Endothelial cell of umbilical vein (primary cell): Measurements from ENCODE around the gene GNGT2. TPM values are rescaled to one million over a fixed set of nuclear protein-coding genes. Genes with fewer than 3 reads are reported as not detected.

Experiments used
- BruUV-seq: library from RNA; stranded (reverse); fragments of 400-500 nt; replicated peaks from 2 replicates; lab custom pipeline; 2021; lab: Mats Ljungman, UMichigan
- CTCF ChIA-PET: fragments of 300-600, 350-600 bp; sonication (Branson Sonifier 250); formaldehyde crosslinking; loops from one replicate; lab custom pipeline; 2021; ENCODE audit warnings: antibody characterized with exemption, inconsistent platforms; lab: Charles Lee
- POLR2A ChIA-PET: fragments of 300-600, 350-600 bp; sonication (Branson Sonifier 250); formaldehyde crosslinking; loops from one replicate; lab custom pipeline; 2021; ENCODE audit warnings: antibody characterized with exemption, inconsistent platforms; lab: Charles Lee
- DNase-seq: peaks from one replicate; pipeline ENCODE4 v3.0.0-alpha.2; 2011; ENCODE audit warnings: low read depth, low spot score
- FAIRE-seq: peaks from 2 replicates; lab custom pipeline; 2011; peaks lifted over from hg19 to GRCh38; lab: Jason Lieb, UNC
- H2AFZ ChIP-seq: 2 replicates; pipeline ENCODE4 v1.6.0; 2012; ENCODE audit warnings: low read depth, low read length, control low read depth, inconsistent platforms
- H3K27ac ChIP-seq: 2 replicates; pipeline ENCODE4 v1.5.1; 2011; ENCODE audit warnings: low read depth, mild to moderate bottlenecking, control low read depth, low read length, moderate library complexity; ENCODE audit not compliant: insufficient read depth
- H3K27me3 ChIP-seq, 2 experiments: 2 replicates each; pipeline versions ENCODE4 v1.6.0 to v1.6.1; 2011; ENCODE audit warnings: low read length in 2 of 2, mixed read lengths in 1 of 2; ENCODE audit not compliant: control insufficient read depth in 2 of 2, insufficient read depth in 2 of 2
- H3K36me3 ChIP-seq, 2 experiments: 2 replicates in 1 of 2; 3 replicates in 1 of 2; pipeline ENCODE4 v1.5.1; 2011; ENCODE audit warnings: low read length in 2 of 2, mild to moderate bottlenecking in 1 of 2, moderate library complexity in 1 of 2; ENCODE audit not compliant: control insufficient read depth in 2 of 2, insufficient read depth in 2 of 2; ENCODE audit errors: extremely low read depth in 1 of 2
- H3K4me1 ChIP-seq: 3 replicates; pipeline ENCODE4 v1.5.1; 2011; ENCODE audit warnings: mild to moderate bottlenecking, low read length; ENCODE audit not compliant: control insufficient read depth, insufficient read depth; ENCODE audit errors: extremely low read depth
- H3K4me2 ChIP-seq: 2 replicates; pipeline ENCODE4 v1.6.1; 2011; ENCODE audit warnings: low read length, control low read depth, mixed read lengths; ENCODE audit not compliant: insufficient read depth
- H3K4me3 ChIP-seq, 3 experiments: fragments of 200-600 bp in 1 of 3; sonication (generic), shearing (Covaris generic) in 1 of 3; replicated peaks in 1 of 3; 2 replicates each; pipeline ENCODE4 v1.5.1; 2011 to 2016; ENCODE audit warnings: control low read depth in 3 of 3, low read length in 3 of 3, mild to moderate bottlenecking in 2 of 3, inconsistent platforms in 1 of 3, low read depth in 1 of 3, moderate library complexity in 1 of 3; ENCODE audit not compliant: insufficient read depth in 1 of 3
- H3K79me2 ChIP-seq: 2 replicates; pipeline ENCODE4 v1.6.0; 2012; ENCODE audit warnings: low read length, inconsistent platforms; ENCODE audit not compliant: control insufficient read depth, insufficient read depth
- H3K9ac ChIP-seq: replicated peaks from 2 replicates; pipeline ENCODE3; 2011; ENCODE audit warnings: low read length, control low read depth; ENCODE audit not compliant: insufficient read depth; ENCODE audit errors: extremely low read depth
- H3K9me1 ChIP-seq: replicated peaks from 3 replicates; pipeline ENCODE4 v1.6.0; 2011; ENCODE audit warnings: mild to moderate bottlenecking, low read length; ENCODE audit not compliant: control insufficient read depth, insufficient read depth; ENCODE audit errors: extremely low read depth
- H3K9me3 ChIP-seq: replicated peaks from 2 replicates; pipeline ENCODE4 v1.5.1; 2012; ENCODE audit warnings: low read length, inconsistent platforms; ENCODE audit not compliant: control insufficient read depth, insufficient read depth
- H4K20me1 ChIP-seq: replicated peaks from 2 replicates; pipeline ENCODE3; 2011; ENCODE audit warnings: mild to moderate bottlenecking, low read length; ENCODE audit not compliant: control insufficient read depth, insufficient read depth; ENCODE audit errors: extremely low read depth
- EZH2 ChIP-seq: IDR thresholded peaks from 2 replicates; pipeline ENCODE4 v1.6.1; 2012; ENCODE audit warnings: borderline replicate concordance, low read depth, mild to moderate bottlenecking, moderate library complexity, low read length, inconsistent platforms; ENCODE audit not compliant: severe bottlenecking
- FOS ChIP-seq: IDR thresholded peaks from 2 replicates; pipeline ENCODE4 v1.6.1; 2011; ENCODE audit warnings: mild to moderate bottlenecking, low read length, moderate library complexity, borderline replicate concordance; ENCODE audit not compliant: insufficient read depth
- GATA2 ChIP-seq: IDR thresholded peaks from 2 replicates; pipeline ENCODE4 v1.7.0; 2011; ENCODE audit warnings: low read depth, mild to moderate bottlenecking, moderate library complexity, mixed read lengths, low read length; ENCODE audit not compliant: insufficient read length, insufficient read depth
- JUN ChIP-seq: IDR thresholded peaks from 2 replicates; pipeline ENCODE4 v1.6.1; 2011; ENCODE audit warnings: borderline replicate concordance, low read depth; ENCODE audit not compliant: insufficient read length, insufficient read depth
- MYC ChIP-seq: IDR thresholded peaks from one replicate; pipeline ENCODE4 v1.6.1; 2011; ENCODE audit warnings: mild to moderate bottlenecking, low read depth, low read length
- POLR2A ChIP-seq: IDR thresholded peaks from 2 replicates; pipeline ENCODE4 v1.6.1; 2012; ENCODE audit warnings: low read depth, mild to moderate bottlenecking, control low read depth, low read length
- POLR2AphosphoS5 ChIP-seq: IDR thresholded peaks from 2 replicates; pipeline ENCODE4 v1.6.1; 2012; ENCODE audit warnings: low read depth, mild to moderate bottlenecking, control low read depth, low read length, moderate library complexity; ENCODE audit not compliant: insufficient read depth
- dilution Hi-C: fragments of 300-500 bp; cut with MboI; formaldehyde crosslinking; loops from one replicate; pipeline ENCODE4 v1.15.0; 2019; ENCODE audit warnings: low sequenced_read_pairs; ENCODE audit not compliant: extremely low pct_ligation_motif_present
- intact Hi-C: fragments of 100-400 bp; cut with micrococcal nuclease; formaldehyde crosslinking; loops from one replicate; pipeline ENCODE4 v1.10.0; 2022
- polyA plus RNA-seq, 4 experiments: library from polyadenylated mRNA; depleted of rRNA in 3 of 4; stranded (reverse) in 3 of 4; unstranded in 1 of 4; fragments of >200 nt; gene quantifications; 2 replicates each; pipeline versions ENCODE4 v1.2.1 to v1.2.3, GENCODE V29; 2011 to 2012; ENCODE audit warnings: missing spikeins in 1 of 4
- total RNA-seq: library from RNA; stranded (reverse); gene quantifications from 2 replicates; pipeline ENCODE4 v1.2.3, GENCODE V29; 2021
- TF ChIP-seq, protein P1 (sequence below): IDR thresholded peaks from 2 replicates; pipeline ENCODE4 v1.6.1; 2011; ENCODE audit not compliant: insufficient read depth, insufficient read length
- TF ChIP-seq, protein P2 (sequence below), 2 donors: IDR thresholded peaks; 1 replicate in 1 of 2; 2 replicates in 1 of 2; pipeline ENCODE4 v1.5.1; 2011; ENCODE audit warnings: low read length in 2 of 2, mild to moderate bottlenecking in 2 of 2, moderate library complexity in 2 of 2, control low read depth in 1 of 2, inconsistent platforms in 1 of 2, low read depth in 1 of 2; ENCODE audit not compliant: insufficient read depth in 1 of 2; ENCODE audit errors: extremely low read depth in 1 of 2

The GNGT2 gene
- total and polyA plus RNA-seq, 2 donors (not counting 3 experiments of a cell fraction or from before 2014, with no cell fraction given): 2.8 to 3.8 TPM

DNA sequence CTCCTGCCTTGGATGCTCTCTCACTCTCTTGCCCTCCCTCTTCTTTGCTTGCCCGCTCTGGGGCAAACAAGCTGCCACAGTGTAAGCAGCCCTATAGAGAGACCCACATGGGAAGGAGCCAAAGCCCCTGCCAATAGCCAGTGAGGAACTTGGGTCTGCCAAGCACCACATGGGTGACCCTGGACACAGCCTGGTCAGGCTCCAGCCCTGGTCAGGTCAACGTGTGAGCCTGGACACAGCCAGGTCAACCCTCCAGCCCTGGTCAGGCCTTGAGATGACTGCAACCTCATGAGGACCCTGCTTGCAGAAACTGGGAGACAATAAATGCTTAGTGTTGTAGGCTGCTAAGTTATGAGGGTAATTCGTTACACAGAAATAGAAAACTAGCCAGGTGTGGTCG lies 34.5 kb upstream of the GNGT2 start:
- Histone ChIP-seq H3K27ac (no peak overlapping the region), H3K4me1 (no peaks in the 10 kb centered on the region), H3K9me1 (no peaks in the 10 kb centered on the region), H3K36me3 (no peaks in the 10 kb centered on the region), H3K4me2 (no peak overlapping the region), H3K4me3 (no peak overlapping the region), H3K9ac (no peak overlapping the region), H3K79me2 (no peaks in the 10 kb centered on the region), H3K27me3 (no peaks in the 10 kb centered on the region), H4K20me1 (no peaks in the 10 kb centered on the region), H2AFZ (no peak overlapping the region), H3K9me3 (no peaks in the 10 kb centered on the region)
- no peak for FAIRE-seq
- intact Hi-C loops: no loop called here
- dilution Hi-C loops: no loop called here
- no TSS peak for BruUV-seq
- ChIA-PET CTCF (interaction anchor here (2.7 kb wide), 1 partner anchor 46 kb away, joined by 12 read pairs; no protein-coding TSS in a partner anchor), POLR2A (no interaction called here)
- no peak for DNase-seq
- TF ChIP-seq, protein P1, sequence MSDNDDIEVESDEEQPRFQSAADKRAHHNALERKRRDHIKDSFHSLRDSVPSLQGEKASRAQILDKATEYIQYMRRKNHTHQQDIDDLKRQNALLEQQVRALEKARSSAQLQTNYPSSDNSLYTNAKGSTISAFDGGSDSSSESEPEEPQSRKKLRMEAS: no peak
- no peak for TF ChIP-seq FOS

DNA sequence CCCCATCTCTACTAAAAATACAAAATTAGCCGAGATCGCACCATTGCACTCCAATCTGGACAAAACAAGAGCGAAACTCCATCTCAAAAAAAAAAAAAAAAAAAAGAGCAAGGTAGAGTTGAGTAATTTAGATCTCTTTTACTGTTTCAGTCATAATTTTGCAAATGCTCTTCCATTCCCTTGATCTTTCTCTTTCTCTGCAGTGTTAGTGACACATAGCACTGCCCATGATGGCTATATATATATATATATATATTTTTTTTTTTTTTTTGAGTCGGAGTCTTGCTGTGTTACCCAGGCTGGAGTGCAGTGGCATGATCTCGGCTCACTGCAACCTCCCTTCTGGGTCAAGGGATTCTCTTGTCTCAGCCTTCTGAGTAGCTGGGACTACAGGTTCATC lies 32.4 kb upstream of the GNGT2 start:
- Histone ChIP-seq H2AFZ (no peak overlapping the region), H3K9me1 (no peaks in the 10 kb centered on the region), H3K9ac (no peak overlapping the region), H3K27ac (no peak overlapping the region), H3K4me2 (no peak overlapping the region), H3K4me1 (no peaks in the 10 kb centered on the region), H3K9me3 (no peaks in the 10 kb centered on the region), H4K20me1 (no peaks in the 10 kb centered on the region), H3K79me2 (no peaks in the 10 kb centered on the region), H3K27me3 (no peaks in the 10 kb centered on the region), H3K36me3 (no peaks in the 10 kb centered on the region), H3K4me3 (no peak overlapping the region)
- POLR2A ChIA-PET: no interaction called here
- TF ChIP-seq GATA2 (no peak), MYC (no peak), FOS (no peak), POLR2A (no peak), POLR2AphosphoS5 (no peak), EZH2 (no peak), JUN (no peak)
- TF ChIP-seq, protein P1: no peak
- TF ChIP-seq, protein P2, sequence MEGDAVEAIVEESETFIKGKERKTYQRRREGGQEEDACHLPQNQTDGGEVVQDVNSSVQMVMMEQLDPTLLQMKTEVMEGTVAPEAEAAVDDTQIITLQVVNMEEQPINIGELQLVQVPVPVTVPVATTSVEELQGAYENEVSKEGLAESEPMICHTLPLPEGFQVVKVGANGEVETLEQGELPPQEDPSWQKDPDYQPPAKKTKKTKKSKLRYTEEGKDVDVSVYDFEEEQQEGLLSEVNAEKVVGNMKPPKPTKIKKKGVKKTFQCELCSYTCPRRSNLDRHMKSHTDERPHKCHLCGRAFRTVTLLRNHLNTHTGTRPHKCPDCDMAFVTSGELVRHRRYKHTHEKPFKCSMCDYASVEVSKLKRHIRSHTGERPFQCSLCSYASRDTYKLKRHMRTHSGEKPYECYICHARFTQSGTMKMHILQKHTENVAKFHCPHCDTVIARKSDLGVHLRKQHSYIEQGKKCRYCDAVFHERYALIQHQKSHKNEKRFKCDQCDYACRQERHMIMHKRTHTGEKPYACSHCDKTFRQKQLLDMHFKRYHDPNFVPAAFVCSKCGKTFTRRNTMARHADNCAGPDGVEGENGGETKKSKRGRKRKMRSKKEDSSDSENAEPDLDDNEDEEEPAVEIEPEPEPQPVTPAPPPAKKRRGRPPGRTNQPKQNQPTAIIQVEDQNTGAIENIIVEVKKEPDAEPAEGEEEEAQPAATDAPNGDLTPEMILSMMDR (IDR thresholded peaks at IDR 0.05; ENCODE audit: extremely low read depth in 1 of 2, insufficient read depth in 1 of 2, low read depth in 1 of 2, low read length in 2 of 2): no peak
- no TSS peak for BruUV-seq
- CTCF ChIA-PET: interaction anchor here (2.7 kb wide), 1 partner anchor 48 kb away, joined by 12 read pairs; no protein-coding TSS in a partner anchor
- intact Hi-C loops: no loop called here
- FAIRE-seq (no peak), DNase-seq (no peak)
- dilution Hi-C loops: no loop called here
